HFF-Myc (cell line): Measurements from ENCODE around the gene MSH4.
A peak's percentile ranks its signal among the peaks of the same experiment; 100 is the strongest.
"Not testable (repeated sequence)": the region's sequence is repeated elsewhere in the genome, so short reads cannot be mapped to it uniquely, and the experiment has no call there.

ENCODE experiments used
- DNase-seq: peaks from one replicate; pipeline ENCODE4 v3.0.0-alpha.2; 2011; ENCODE audit warnings: low read depth; ENCODE audit errors: extremely low read depth
- H3K4me3 ChIP-seq: replicated peaks from 2 replicates; pipeline ENCODE4 v1.5.1; 2011; ENCODE audit warnings: low read depth, mild to moderate bottlenecking, control low read depth, low read length
- TF ChIP-seq, protein P1 (sequence below): IDR thresholded peaks from 2 replicates; pipeline ENCODE4 v1.5.1; 2012; ENCODE audit warnings: mild to moderate bottlenecking, low read depth, low read length, control low read depth; ENCODE audit errors: missing control alignments

The MSH4 gene

GRCh38 chr1:75796376-75797272 lies at the start of gene MSH4:
Gene MSH4 (plus strand): TSS chr1:75796882. CDS start chr1:75796986, 104 bp downstream.
- DNase-seq, result peak; percentile 15
- TF ChIP-seq, protein P1, sequence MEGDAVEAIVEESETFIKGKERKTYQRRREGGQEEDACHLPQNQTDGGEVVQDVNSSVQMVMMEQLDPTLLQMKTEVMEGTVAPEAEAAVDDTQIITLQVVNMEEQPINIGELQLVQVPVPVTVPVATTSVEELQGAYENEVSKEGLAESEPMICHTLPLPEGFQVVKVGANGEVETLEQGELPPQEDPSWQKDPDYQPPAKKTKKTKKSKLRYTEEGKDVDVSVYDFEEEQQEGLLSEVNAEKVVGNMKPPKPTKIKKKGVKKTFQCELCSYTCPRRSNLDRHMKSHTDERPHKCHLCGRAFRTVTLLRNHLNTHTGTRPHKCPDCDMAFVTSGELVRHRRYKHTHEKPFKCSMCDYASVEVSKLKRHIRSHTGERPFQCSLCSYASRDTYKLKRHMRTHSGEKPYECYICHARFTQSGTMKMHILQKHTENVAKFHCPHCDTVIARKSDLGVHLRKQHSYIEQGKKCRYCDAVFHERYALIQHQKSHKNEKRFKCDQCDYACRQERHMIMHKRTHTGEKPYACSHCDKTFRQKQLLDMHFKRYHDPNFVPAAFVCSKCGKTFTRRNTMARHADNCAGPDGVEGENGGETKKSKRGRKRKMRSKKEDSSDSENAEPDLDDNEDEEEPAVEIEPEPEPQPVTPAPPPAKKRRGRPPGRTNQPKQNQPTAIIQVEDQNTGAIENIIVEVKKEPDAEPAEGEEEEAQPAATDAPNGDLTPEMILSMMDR, result no peak
- no peak within 1 kb of the TSS for H3K4me3 ChIP-seq

DNA sequence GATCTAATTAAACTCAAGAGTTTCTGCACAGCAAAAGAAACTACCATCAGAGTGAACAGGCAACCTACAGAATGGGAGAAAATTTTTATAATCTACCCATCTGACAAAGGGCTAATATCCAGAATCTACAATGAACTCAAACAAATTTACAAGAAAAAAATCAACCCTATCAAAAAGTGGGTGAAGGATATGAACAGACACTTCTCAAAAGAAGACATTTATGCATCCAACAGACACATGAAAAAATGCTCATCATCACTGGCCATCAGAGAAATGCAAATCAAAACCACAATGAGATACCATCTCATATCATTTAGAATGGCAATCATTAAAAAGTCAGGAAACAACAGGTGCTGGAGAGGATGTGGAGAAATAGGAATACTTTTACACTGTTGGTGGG lies 39.5 kb upstream of the MSH4 start:
- H3K4me3 ChIP-seq, DNase-seq: not testable (repeated sequence)

- DNase-seq, H3K4me3 ChIP-seq: not testable (repeated sequence)
These were observed 38.1 kb upstream of the MSH4 start for GRCh38 chr1:75758543-75758942.

GRCh38 chr1:75764057-75764655 lies 32.5 kb upstream of the MSH4 start:
- DNase-seq, result no peak
- no peak overlapping the region for H3K4me3 ChIP-seq
- TF ChIP-seq, protein P1, result no peak

DNA sequence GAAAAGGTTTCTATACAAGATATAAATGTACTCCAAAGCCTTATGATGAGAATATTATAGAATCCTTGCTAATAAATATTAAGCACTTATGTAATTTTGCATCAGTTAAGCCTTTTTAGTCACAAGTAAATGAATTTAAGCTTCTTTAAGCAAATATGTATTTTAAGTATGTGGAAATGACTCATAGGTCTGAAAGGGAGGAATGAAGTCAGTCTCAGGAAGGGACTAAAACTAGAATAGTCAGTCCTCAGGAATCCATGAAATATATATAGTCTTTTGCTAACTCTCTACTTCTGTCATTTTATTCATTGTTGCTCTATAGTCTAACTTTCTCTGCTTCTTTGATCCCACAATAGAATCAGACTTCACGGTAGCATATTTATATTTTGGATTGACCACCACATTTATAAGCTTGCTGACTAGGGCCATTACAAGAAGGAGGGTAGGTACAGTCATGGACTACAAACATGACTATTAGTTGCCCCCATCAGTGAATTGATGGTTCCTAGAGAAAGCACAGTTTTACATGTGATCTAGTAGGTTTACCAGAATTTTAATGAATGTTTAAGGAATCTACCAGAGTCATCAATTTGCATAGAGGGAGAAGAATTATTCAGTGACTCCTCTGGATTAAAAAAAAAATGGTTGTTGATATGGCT lies 30.9 kb upstream of the MSH4 start:
- TF ChIP-seq, protein P1, result no peak
- peak; percentile 31 for DNase-seq
- no peak overlapping the region for H3K4me3 ChIP-seq

- no peak overlapping the region for H3K4me3 ChIP-seq
- TF ChIP-seq, protein P1, result no peak
- DNase-seq, result no peak
These were observed 28.7 kb upstream of the MSH4 start for GRCh38 chr1:75768016-75768415.

- no peak for DNase-seq
These were observed 25.9 kb upstream of the MSH4 start for GRCh38 chr1:75770761-75771160.

More at GRCh38 chr1:75770761-75771160, 25.9 kb upstream of the MSH4 start:
- TF ChIP-seq, protein P1, result no peak
- H3K4me3 ChIP-seq, result no peak overlapping the region
